ENCODE measurements around the gene ASGR1.

GRCh38 chr17:7147772-7148171 is 31.4 kb downstream of the ASGR1 start:
- TF ChIP-seq EP300 (conservative IDR thresholded peaks at IDR 0.05; ENCODE audit: poor library complexity, severe bottlenecking) (no peak), EZH2 (IDR thresholded peaks at IDR 0.05; ENCODE audit: borderline replicate concordance, insufficient read depth, low read length, poor library complexity, severe bottlenecking) (no peak), CTCF (IDR thresholded peaks at IDR 0.05; ENCODE audit: poor library complexity, severe bottlenecking) (no peak)
- TF ChIP-seq, protein P1, sequence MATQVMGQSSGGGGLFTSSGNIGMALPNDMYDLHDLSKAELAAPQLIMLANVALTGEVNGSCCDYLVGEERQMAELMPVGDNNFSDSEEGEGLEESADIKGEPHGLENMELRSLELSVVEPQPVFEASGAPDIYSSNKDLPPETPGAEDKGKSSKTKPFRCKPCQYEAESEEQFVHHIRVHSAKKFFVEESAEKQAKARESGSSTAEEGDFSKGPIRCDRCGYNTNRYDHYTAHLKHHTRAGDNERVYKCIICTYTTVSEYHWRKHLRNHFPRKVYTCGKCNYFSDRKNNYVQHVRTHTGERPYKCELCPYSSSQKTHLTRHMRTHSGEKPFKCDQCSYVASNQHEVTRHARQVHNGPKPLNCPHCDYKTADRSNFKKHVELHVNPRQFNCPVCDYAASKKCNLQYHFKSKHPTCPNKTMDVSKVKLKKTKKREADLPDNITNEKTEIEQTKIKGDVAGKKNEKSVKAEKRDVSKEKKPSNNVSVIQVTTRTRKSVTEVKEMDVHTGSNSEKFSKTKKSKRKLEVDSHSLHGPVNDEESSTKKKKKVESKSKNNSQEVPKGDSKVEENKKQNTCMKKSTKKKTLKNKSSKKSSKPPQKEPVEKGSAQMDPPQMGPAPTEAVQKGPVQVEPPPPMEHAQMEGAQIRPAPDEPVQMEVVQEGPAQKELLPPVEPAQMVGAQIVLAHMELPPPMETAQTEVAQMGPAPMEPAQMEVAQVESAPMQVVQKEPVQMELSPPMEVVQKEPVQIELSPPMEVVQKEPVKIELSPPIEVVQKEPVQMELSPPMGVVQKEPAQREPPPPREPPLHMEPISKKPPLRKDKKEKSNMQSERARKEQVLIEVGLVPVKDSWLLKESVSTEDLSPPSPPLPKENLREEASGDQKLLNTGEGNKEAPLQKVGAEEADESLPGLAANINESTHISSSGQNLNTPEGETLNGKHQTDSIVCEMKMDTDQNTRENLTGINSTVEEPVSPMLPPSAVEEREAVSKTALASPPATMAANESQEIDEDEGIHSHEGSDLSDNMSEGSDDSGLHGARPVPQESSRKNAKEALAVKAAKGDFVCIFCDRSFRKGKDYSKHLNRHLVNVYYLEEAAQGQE (IDR thresholded peaks at IDR 0.05; ENCODE audit: borderline replicate concordance): no peak
